H9 (cell line): ENCODE data around the gene OFD1. TPM values are rescaled to one million over a fixed set of nuclear protein-coding genes. Genes with fewer than 3 reads are reported as not detected.

Experiments used
- DNase-seq: peaks from one replicate; pipeline ENCODE4 v3.0.0-alpha.2; 2017
- H2AFZ ChIP-seq: one replicate; pipeline ENCODE4 v1.6.1; 2013; ENCODE audit warnings: mild to moderate bottlenecking, low read length, control low read depth, moderate library complexity
- H2AK5ac ChIP-seq: 2 replicates; pipeline ENCODE4 v1.6.1; 2013; ENCODE audit warnings: low read length, control low read depth, mixed read lengths; ENCODE audit not compliant: insufficient read length
- H2BK120ac ChIP-seq: one replicate; pipeline ENCODE4 v1.6.1; 2013; ENCODE audit warnings: low read depth, mild to moderate bottlenecking, low read length, control low read depth, inconsistent platforms; ENCODE audit not compliant: poor library complexity, severe bottlenecking
- H2BK12ac ChIP-seq: 2 replicates; pipeline ENCODE4 v1.6.1; 2013; ENCODE audit warnings: low read length, control low read depth, mixed read lengths, low read depth; ENCODE audit not compliant: insufficient read length
- H2BK15ac ChIP-seq: 2 replicates; pipeline ENCODE4 v1.6.1; 2013; ENCODE audit warnings: low read depth, low read length, control low read depth
- H2BK20ac ChIP-seq: one replicate; pipeline ENCODE4 v1.6.1; 2013; ENCODE audit warnings: low read depth, mild to moderate bottlenecking, low read length, control low read depth, inconsistent platforms; ENCODE audit not compliant: poor library complexity, severe bottlenecking
- H2BK5ac ChIP-seq: 2 replicates; pipeline ENCODE4 v1.6.1; 2013; ENCODE audit warnings: low read length, control low read depth, mixed read lengths; ENCODE audit not compliant: insufficient read length
- H3K14ac ChIP-seq: 2 replicates; pipeline ENCODE4 v1.6.1; 2013; ENCODE audit warnings: low read length, control low read depth; ENCODE audit not compliant: insufficient read depth
- H3K18ac ChIP-seq: 2 replicates; pipeline ENCODE4 v1.6.1; 2013; ENCODE audit warnings: low read depth, mild to moderate bottlenecking, mixed read lengths, low read length, control low read depth; ENCODE audit not compliant: insufficient read length
- H3K23ac ChIP-seq: 2 replicates; pipeline ENCODE4 v1.6.1; 2013; ENCODE audit warnings: low read length, control low read depth, mixed read lengths, low read depth; ENCODE audit not compliant: insufficient read length
- H3K23me2 ChIP-seq: 2 replicates; pipeline ENCODE4 v1.6.1; 2013; ENCODE audit warnings: low read depth, mild to moderate bottlenecking, mixed read lengths, low read length, control low read depth; ENCODE audit not compliant: insufficient read length, poor library complexity, severe bottlenecking
- H3K27ac ChIP-seq: 2 replicates; pipeline ENCODE4 v1.5.1; 2013; ENCODE audit warnings: low read length, control low read depth, mixed read lengths, low read depth; ENCODE audit not compliant: insufficient read length
- H3K27me3 ChIP-seq: 2 replicates; pipeline ENCODE4 v1.6.1; 2013; ENCODE audit warnings: low read length, control low read depth, inconsistent platforms; ENCODE audit not compliant: insufficient read depth
- H3K4ac ChIP-seq: 2 replicates; pipeline ENCODE4 v1.6.1; 2013; ENCODE audit warnings: low read depth, mild to moderate bottlenecking, control low read depth, inconsistent platforms, low read length, moderate library complexity
- H3K4me1 ChIP-seq: 2 replicates; pipeline ENCODE4 v1.6.1; 2013; ENCODE audit warnings: low read length, control low read depth, inconsistent platforms; ENCODE audit not compliant: insufficient read depth
- H3K4me2 ChIP-seq: 2 replicates; pipeline ENCODE4 v1.6.1; 2013; ENCODE audit warnings: low read length, control low read depth, mixed read lengths; ENCODE audit not compliant: insufficient read length, insufficient read depth
- H3K56ac ChIP-seq: 2 replicates; pipeline ENCODE4 v1.6.1; 2013; ENCODE audit warnings: low read depth, mild to moderate bottlenecking, mixed read lengths, low read length, control low read depth; ENCODE audit not compliant: insufficient read length
- H3K79me1 ChIP-seq: 2 replicates; pipeline ENCODE4 v1.6.1; 2013; ENCODE audit warnings: low read depth, mild to moderate bottlenecking, moderate library complexity, low read length, control low read depth, inconsistent platforms; ENCODE audit not compliant: insufficient read depth, poor library complexity, severe bottlenecking
- H3K79me2 ChIP-seq: 2 replicates; pipeline ENCODE4 v1.6.1; 2013; ENCODE audit warnings: low read length, control low read depth, inconsistent platforms; ENCODE audit not compliant: insufficient read depth
- H3K9ac ChIP-seq: 2 replicates; pipeline ENCODE4 v1.6.1; 2013; ENCODE audit warnings: low read length, control low read depth, mixed read lengths; ENCODE audit not compliant: insufficient read length; ENCODE audit errors: extremely low read depth
- H3K9me3 ChIP-seq: one replicate; pipeline ENCODE4 v1.6.1; 2013; ENCODE audit warnings: low read depth, low read length, inconsistent platforms; ENCODE audit not compliant: control insufficient read depth
- H3T11ph ChIP-seq: one replicate; pipeline ENCODE4 v1.6.1; 2013; ENCODE audit warnings: mild to moderate bottlenecking, low read length, control low read depth, inconsistent platforms
- H4K20me1 ChIP-seq: one replicate; pipeline ENCODE4 v1.6.1; 2013; ENCODE audit not compliant: control insufficient read depth, insufficient read length, insufficient read depth
- H4K5ac ChIP-seq: 2 replicates; pipeline ENCODE4 v1.6.1; 2013; ENCODE audit warnings: low read depth, mild to moderate bottlenecking, mixed read lengths, low read length, control low read depth; ENCODE audit not compliant: insufficient read length
- H4K8ac ChIP-seq: replicated peaks from 2 replicates; pipeline ENCODE4 v1.6.1; 2013; ENCODE audit warnings: low read length, control low read depth, mixed read lengths, low read depth; ENCODE audit not compliant: insufficient read length
- H4K91ac ChIP-seq: 2 replicates; pipeline ENCODE4 v1.6.1; 2013; ENCODE audit warnings: low read depth, mild to moderate bottlenecking, moderate library complexity, mixed read lengths, low read length, control low read depth; ENCODE audit not compliant: insufficient read length
- H3K27ac Mint-ChIP-seq, 3 experiments: 2 replicates in 2 of 3; 3 replicates in 1 of 3; pipeline ENCODE4 v1.8.0; 2020 to 2021; ENCODE audit warnings: mixed read lengths in 3 of 3, mild to moderate bottlenecking in 1 of 3, moderate library complexity in 1 of 3
- H3K27me3 Mint-ChIP-seq: 2 replicates; pipeline ENCODE4 v1.8.0; 2021; ENCODE audit warnings: low read depth, mild to moderate bottlenecking, moderate library complexity, mixed read lengths
- H3K36me3 Mint-ChIP-seq, 3 experiments: 2 replicates in 2 of 3; 3 replicates in 1 of 3; pipeline ENCODE4 v1.8.0; 2020 to 2021; ENCODE audit warnings: low read depth in 3 of 3, mixed read lengths in 3 of 3; ENCODE audit not compliant: insufficient read depth in 1 of 3
- H3K4me1 Mint-ChIP-seq, 2 experiments: 2 replicates each; pipeline ENCODE4 v1.8.0; 2020; ENCODE audit warnings: mixed read lengths in 2 of 2
- H3K4me3 Mint-ChIP-seq, 2 experiments: 2 replicates in 1 of 2; 3 replicates in 1 of 2; pipeline ENCODE4 v1.8.0; 2020 to 2021; ENCODE audit warnings: mild to moderate bottlenecking in 2 of 2, mixed read lengths in 2 of 2, moderate library complexity in 1 of 2
- H3K9me3 Mint-ChIP-seq, 2 experiments: 2 replicates in 1 of 2; 3 replicates in 1 of 2; pipeline ENCODE4 v1.8.0; 2020; ENCODE audit warnings: mild to moderate bottlenecking in 2 of 2, mixed read lengths in 2 of 2, moderate library complexity in 1 of 2
- CTCF ChIP-seq: fragments of 200-600 bp; sonication (generic); conservative IDR thresholded peaks from 3 replicates; pipeline ENCODE4 v1.8.0; 2021; ENCODE audit warnings: antibody characterized with exemption, mild to moderate bottlenecking
- total RNA-seq: library from RNA; stranded (reverse); gene quantifications from 2 replicates; pipeline ENCODE4 v1.2.1, GENCODE V29; 2021

OFD1 gene
- total RNA-seq, 1 experiment from 2014 or later = 36.0 TPM

GRCh38 chrX:13750204-13750603 lies 15.7 kb downstream of the OFD1 start:
- Histone ChIP-seq H4K91ac (no peak overlapping the region), H4K5ac (no peak overlapping the region), H2BK15ac (no peak overlapping the region), H3K56ac (no peak overlapping the region), H2BK120ac (no peak overlapping the region), H3K9ac (no peak overlapping the region), H2AFZ (no peak overlapping the region), H3K14ac (no peak overlapping the region), H2BK20ac (no peak overlapping the region), H3T11ph (no peak overlapping the region), H3K4me1 (no peaks in the 10 kb centered on the region), H3K18ac (no peak overlapping the region), H3K23me2 (no peaks in the 10 kb centered on the region), H2BK5ac (no peak overlapping the region), H3K79me1 (no peaks in the 10 kb centered on the region), H3K23ac (no peak overlapping the region), H3K27ac (no peak overlapping the region), H2AK5ac (no peak overlapping the region), H4K20me1 (no peaks in the 10 kb centered on the region), H3K79me2 (0 out of 2 replicates have a peak, but pooled peaks cover 2% of the 10 kb centered on the region), H2BK12ac (no peak overlapping the region), H3K4ac (no peak overlapping the region), H4K8ac (no peak overlapping the region), H3K9me3 (no peaks in the 10 kb centered on the region), H3K27me3 (no peaks in the 10 kb centered on the region), H3K4me2 (no peak overlapping the region)
- peaks cover 9 to 68% (median 41%) of the 10 kb centered on the region in 3 experiments; a peak in 6 of 7 replicates for H3K36me3 Mint-ChIP-seq
- DNase-seq = no peak
- H3K4me3 Mint-ChIP-seq = no peak overlapping the region
- no peaks in the 10 kb centered on the region for H3K27me3 Mint-ChIP-seq
- TF ChIP-seq CTCF = peak; percentile 71
- peaks cover 20 to 38% of the 10 kb centered on the region in 2 experiments for H3K9me3 Mint-ChIP-seq
- H3K27ac Mint-ChIP-seq = peak overlapping the region in 1 of 3 experiments; percentile 70; a peak in 1 of 7 replicates
- H3K4me1 Mint-ChIP-seq = no peaks in the 10 kb centered on the region
